Endothelial cell of umbilical vein (primary cell): ENCODE results near the gene APBB3. TPM values are rescaled to one million over a fixed set of nuclear protein-coding genes. Genes with fewer than 3 reads are reported as not detected.
"Not testable (repeated sequence)": the region's sequence is repeated elsewhere in the genome, so short reads cannot be mapped to it uniquely, and the experiment has no call there.

Experiments
- BruUV-seq: library from RNA; stranded (reverse); fragments of 400-500 nt; replicated peaks from 2 replicates; lab custom pipeline; 2021; lab: Mats Ljungman, UMichigan
- CTCF ChIA-PET: fragments of 300-600, 350-600 bp; sonication (Branson Sonifier 250); formaldehyde crosslinking; loops from one replicate; lab custom pipeline; 2021; ENCODE audit warnings: antibody characterized with exemption, inconsistent platforms; lab: Charles Lee
- POLR2A ChIA-PET: fragments of 300-600, 350-600 bp; sonication (Branson Sonifier 250); formaldehyde crosslinking; loops from one replicate; lab custom pipeline; 2021; ENCODE audit warnings: antibody characterized with exemption, inconsistent platforms; lab: Charles Lee
- DNase-seq: peaks from one replicate; pipeline ENCODE4 v3.0.0-alpha.2; 2011; ENCODE audit warnings: low read depth, low spot score
- FAIRE-seq: peaks from 2 replicates; lab custom pipeline; 2011; peaks lifted over from hg19 to GRCh38; lab: Jason Lieb, UNC
- H2AFZ ChIP-seq: 2 replicates; pipeline ENCODE4 v1.6.0; 2012; ENCODE audit warnings: low read depth, low read length, control low read depth, inconsistent platforms
- H3K27ac ChIP-seq: 2 replicates; pipeline ENCODE4 v1.5.1; 2011; ENCODE audit warnings: low read depth, mild to moderate bottlenecking, control low read depth, low read length, moderate library complexity; ENCODE audit not compliant: insufficient read depth
- H3K27me3 ChIP-seq, 2 experiments: 2 replicates each; pipeline versions ENCODE4 v1.6.0 to v1.6.1; 2011; ENCODE audit warnings: low read length in 2 of 2, mixed read lengths in 1 of 2; ENCODE audit not compliant: control insufficient read depth in 2 of 2, insufficient read depth in 2 of 2
- H3K36me3 ChIP-seq, 2 experiments: 2 replicates in 1 of 2; 3 replicates in 1 of 2; pipeline ENCODE4 v1.5.1; 2011; ENCODE audit warnings: low read length in 2 of 2, mild to moderate bottlenecking in 1 of 2, moderate library complexity in 1 of 2; ENCODE audit not compliant: control insufficient read depth in 2 of 2, insufficient read depth in 2 of 2; ENCODE audit errors: extremely low read depth in 1 of 2
- H3K4me1 ChIP-seq: 3 replicates; pipeline ENCODE4 v1.5.1; 2011; ENCODE audit warnings: mild to moderate bottlenecking, low read length; ENCODE audit not compliant: control insufficient read depth, insufficient read depth; ENCODE audit errors: extremely low read depth
- H3K4me2 ChIP-seq: 2 replicates; pipeline ENCODE4 v1.6.1; 2011; ENCODE audit warnings: low read length, control low read depth, mixed read lengths; ENCODE audit not compliant: insufficient read depth
- H3K4me3 ChIP-seq, 3 experiments: fragments of 200-600 bp in 1 of 3; sonication (generic), shearing (Covaris generic) in 1 of 3; replicated peaks in 1 of 3; 2 replicates each; pipeline ENCODE4 v1.5.1; 2011 to 2016; ENCODE audit warnings: control low read depth in 3 of 3, low read length in 3 of 3, mild to moderate bottlenecking in 2 of 3, inconsistent platforms in 1 of 3, low read depth in 1 of 3, moderate library complexity in 1 of 3; ENCODE audit not compliant: insufficient read depth in 1 of 3
- H3K79me2 ChIP-seq: 2 replicates; pipeline ENCODE4 v1.6.0; 2012; ENCODE audit warnings: low read length, inconsistent platforms; ENCODE audit not compliant: control insufficient read depth, insufficient read depth
- H3K9ac ChIP-seq: replicated peaks from 2 replicates; pipeline ENCODE3; 2011; ENCODE audit warnings: low read length, control low read depth; ENCODE audit not compliant: insufficient read depth; ENCODE audit errors: extremely low read depth
- H3K9me1 ChIP-seq: replicated peaks from 3 replicates; pipeline ENCODE4 v1.6.0; 2011; ENCODE audit warnings: mild to moderate bottlenecking, low read length; ENCODE audit not compliant: control insufficient read depth, insufficient read depth; ENCODE audit errors: extremely low read depth
- H3K9me3 ChIP-seq: replicated peaks from 2 replicates; pipeline ENCODE4 v1.5.1; 2012; ENCODE audit warnings: low read length, inconsistent platforms; ENCODE audit not compliant: control insufficient read depth, insufficient read depth
- H4K20me1 ChIP-seq: replicated peaks from 2 replicates; pipeline ENCODE3; 2011; ENCODE audit warnings: mild to moderate bottlenecking, low read length; ENCODE audit not compliant: control insufficient read depth, insufficient read depth; ENCODE audit errors: extremely low read depth
- CTCF ChIP-seq, 2 donors: IDR thresholded peaks; 1 replicate in 1 of 2; 2 replicates in 1 of 2; pipeline ENCODE4 v1.5.1; 2011; ENCODE audit warnings: low read length in 2 of 2, mild to moderate bottlenecking in 2 of 2, moderate library complexity in 2 of 2, control low read depth in 1 of 2, inconsistent platforms in 1 of 2, low read depth in 1 of 2; ENCODE audit not compliant: insufficient read depth in 1 of 2; ENCODE audit errors: extremely low read depth in 1 of 2
- EZH2 ChIP-seq: IDR thresholded peaks from 2 replicates; pipeline ENCODE4 v1.6.1; 2012; ENCODE audit warnings: borderline replicate concordance, low read depth, mild to moderate bottlenecking, moderate library complexity, low read length, inconsistent platforms; ENCODE audit not compliant: severe bottlenecking
- FOS ChIP-seq: IDR thresholded peaks from 2 replicates; pipeline ENCODE4 v1.6.1; 2011; ENCODE audit warnings: mild to moderate bottlenecking, low read length, moderate library complexity, borderline replicate concordance; ENCODE audit not compliant: insufficient read depth
- GATA2 ChIP-seq: IDR thresholded peaks from 2 replicates; pipeline ENCODE4 v1.7.0; 2011; ENCODE audit warnings: low read depth, mild to moderate bottlenecking, moderate library complexity, mixed read lengths, low read length; ENCODE audit not compliant: insufficient read length, insufficient read depth
- JUN ChIP-seq: IDR thresholded peaks from 2 replicates; pipeline ENCODE4 v1.6.1; 2011; ENCODE audit warnings: borderline replicate concordance, low read depth; ENCODE audit not compliant: insufficient read length, insufficient read depth
- MAX ChIP-seq: IDR thresholded peaks from 2 replicates; pipeline ENCODE4 v1.6.1; 2011; ENCODE audit not compliant: insufficient read depth, insufficient read length
- MYC ChIP-seq: IDR thresholded peaks from one replicate; pipeline ENCODE4 v1.6.1; 2011; ENCODE audit warnings: mild to moderate bottlenecking, low read depth, low read length
- POLR2A ChIP-seq: IDR thresholded peaks from 2 replicates; pipeline ENCODE4 v1.6.1; 2012; ENCODE audit warnings: low read depth, mild to moderate bottlenecking, control low read depth, low read length
- POLR2AphosphoS5 ChIP-seq: IDR thresholded peaks from 2 replicates; pipeline ENCODE4 v1.6.1; 2012; ENCODE audit warnings: low read depth, mild to moderate bottlenecking, control low read depth, low read length, moderate library complexity; ENCODE audit not compliant: insufficient read depth
- dilution Hi-C: fragments of 300-500 bp; cut with MboI; formaldehyde crosslinking; loops from one replicate; pipeline ENCODE4 v1.15.0; 2019; ENCODE audit warnings: low sequenced_read_pairs; ENCODE audit not compliant: extremely low pct_ligation_motif_present
- intact Hi-C: fragments of 100-400 bp; cut with micrococcal nuclease; formaldehyde crosslinking; loops from one replicate; pipeline ENCODE4 v1.10.0; 2022
- polyA plus RNA-seq, 4 experiments: library from polyadenylated mRNA; depleted of rRNA in 3 of 4; stranded (reverse) in 3 of 4; unstranded in 1 of 4; fragments of >200 nt; gene quantifications; 2 replicates each; pipeline versions ENCODE4 v1.2.1 to v1.2.3, GENCODE V29; 2011 to 2012; ENCODE audit warnings: missing spikeins in 1 of 4
- total RNA-seq: library from RNA; stranded (reverse); gene quantifications from 2 replicates; pipeline ENCODE4 v1.2.3, GENCODE V29; 2021

Gene APBB3
- total and polyA plus RNA-seq, 2 donors (not counting 3 experiments of a cell fraction or from before 2014, with no cell fraction given), result 12.1 to 22.8 TPM

GRCh38 chr5:140603734-140604133 is 39.3 kb upstream of the APBB3 start:
- H3K79me2 ChIP-seq, result no peaks in the 10 kb centered on the region
- H3K4me3 ChIP-seq, result no peak overlapping the region
- H3K9ac ChIP-seq, result no peak overlapping the region
- peaks cover under 1% of the 10 kb centered on the region for H3K4me1 ChIP-seq
- no peak overlapping the region for H2AFZ ChIP-seq
- TF ChIP-seq POLR2AphosphoS5 (no peak), EZH2 (no peak), GATA2 (no peak), CTCF (IDR thresholded peaks at IDR 0.05; ENCODE audit: extremely low read depth in 1 of 2, insufficient read depth in 1 of 2, low read depth in 1 of 2, low read length in 2 of 2) (no peak), JUN (no peak), MYC (no peak), POLR2A (no peak), FOS (no peak), MAX (no peak)
- POLR2A ChIA-PET, result no interaction called here
- H4K20me1 ChIP-seq, result no peaks in the 10 kb centered on the region
- BruUV-seq, result no TSS peak
- H3K36me3 ChIP-seq, result no peaks in the 10 kb centered on the region
- H3K4me2 ChIP-seq, result no peak overlapping the region
- no peaks in the 10 kb centered on the region for H3K9me1 ChIP-seq
- no peaks in the 10 kb centered on the region for H3K9me3 ChIP-seq
- H3K27me3 ChIP-seq, result no peaks in the 10 kb centered on the region
- DNase-seq, result no peak
- intact Hi-C loops (no loop called here), dilution Hi-C loops (no loop called here)
- CTCF ChIA-PET, result no interaction called here
- no peak overlapping the region for H3K27ac ChIP-seq
- FAIRE-seq, result no peak

GRCh38 chr5:140603446-140603698 is 39.0 kb upstream of the APBB3 start:
- BruUV-seq, DNase-seq, dilution Hi-C loops, H3K4me3 ChIP-seq, H3K27me3 ChIP-seq, H3K79me2 ChIP-seq, H3K4me2 ChIP-seq, H2AFZ ChIP-seq, H4K20me1 ChIP-seq, H3K9ac ChIP-seq, FAIRE-seq, H3K4me1 ChIP-seq, H3K36me3 ChIP-seq, intact Hi-C loops, POLR2A ChIA-PET, H3K9me1 ChIP-seq, H3K27ac ChIP-seq, H3K9me3 ChIP-seq, CTCF ChIA-PET: not testable (repeated sequence)
